GM12891 (cell line): ENCODE measurements around the gene CACNG4.

Source experiments
- DNase-seq: peaks from one replicate; pipeline ENCODE4 v3.0.0; 2011; ENCODE audit warnings: low spot score; ENCODE audit not compliant: insufficient read length
- FAIRE-seq: peaks from 2 replicates; lab custom pipeline; 2011; peaks lifted over from hg19 to GRCh38; lab: Jason Lieb, UNC
- PAX5 ChIP-seq: IDR thresholded peaks from 2 replicates; pipeline ENCODE4 v1.6.1; 2011; ENCODE audit warnings: low read length, moderate library complexity, mild to moderate bottlenecking; ENCODE audit not compliant: insufficient read depth, severe bottlenecking
- POLR2A ChIP-seq: IDR thresholded peaks from 2 replicates; pipeline ENCODE4 v1.6.1; 2011; ENCODE audit warnings: low read depth, low read length, control low read depth
- POLR2AphosphoS5 ChIP-seq: IDR thresholded peaks from 2 replicates; pipeline ENCODE4 v1.6.1; 2011; ENCODE audit warnings: low read depth, low read length, control low read depth
- POU2F2 ChIP-seq: IDR thresholded peaks from 2 replicates; pipeline ENCODE4 v1.6.1; 2011; ENCODE audit warnings: low read depth, mild to moderate bottlenecking, control low read depth, low read length, moderate library complexity
- SPI1 ChIP-seq: IDR thresholded peaks from 2 replicates; pipeline ENCODE4 v1.6.1; 2011; ENCODE audit warnings: low read depth, low read length, control low read depth
- TAF1 ChIP-seq: IDR thresholded peaks from 2 replicates; pipeline ENCODE4 v1.6.1; 2011; ENCODE audit warnings: low read depth, low read length, control low read depth

The CACNG4 gene

DNA sequence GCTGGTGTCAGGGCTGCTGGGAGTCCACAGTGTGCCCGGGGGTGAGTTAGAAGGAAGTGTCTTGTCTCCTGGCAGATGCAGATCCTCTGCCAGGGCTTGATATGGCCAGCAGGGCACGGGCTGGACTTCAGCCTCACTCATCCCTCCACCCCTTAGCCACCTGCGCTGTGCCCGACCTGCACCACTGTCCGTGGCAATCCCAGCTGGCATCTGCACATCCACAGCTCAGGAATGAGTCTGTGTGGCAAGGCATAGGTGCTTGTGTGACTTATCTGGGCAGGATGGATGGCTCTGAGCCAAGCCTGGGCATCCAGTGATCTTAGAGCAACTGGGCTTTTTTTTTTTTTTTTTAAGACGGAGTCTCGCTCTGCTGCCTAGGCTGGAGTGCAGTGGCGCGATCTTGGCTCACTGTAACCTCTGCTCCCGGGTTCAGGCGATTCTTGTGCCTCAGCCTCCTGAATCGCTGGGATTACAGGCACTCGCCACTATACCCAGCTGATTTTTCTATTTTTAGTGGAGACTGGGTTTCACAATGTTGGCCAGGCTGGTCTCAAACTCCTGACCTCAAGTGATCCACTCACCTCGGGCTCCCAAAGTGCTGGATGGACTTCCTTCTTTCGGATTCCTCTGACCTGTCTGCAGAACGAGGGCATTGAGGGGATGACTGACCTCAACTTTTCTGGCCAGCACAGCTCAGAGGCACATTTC is 57.4 kb downstream of the CACNG4 start:
- DNase-seq (no peak), FAIRE-seq (no peak)
- no peak for TF ChIP-seq PAX5
- TF ChIP-seq SPI1: no peak
- TF ChIP-seq TAF1: no peak
- TF ChIP-seq POLR2A: no peak
- TF ChIP-seq POLR2AphosphoS5: no peak
- TF ChIP-seq POU2F2: no peak

DNA sequence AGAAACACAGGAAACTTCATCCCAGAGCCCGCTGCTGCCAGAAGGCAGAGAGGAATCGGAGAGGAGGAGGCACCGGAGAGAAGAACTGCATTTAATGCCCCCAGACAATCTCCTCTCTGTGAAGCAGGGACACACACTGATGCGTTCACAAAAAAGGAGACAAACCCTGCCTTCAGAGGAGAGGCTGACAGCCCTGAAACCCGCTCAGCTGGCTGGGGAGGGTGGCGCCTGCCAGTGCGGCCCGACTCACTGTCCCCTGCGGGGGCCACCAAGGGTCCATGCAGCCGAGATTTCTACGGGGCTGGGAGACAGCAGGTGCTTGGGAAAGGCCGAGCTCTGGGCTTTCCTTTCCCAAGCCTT is 57.9 kb downstream of the CACNG4 start:
- FAIRE-seq: no peak
- no peak for DNase-seq
- TF ChIP-seq SPI1 (no peak), TAF1 (no peak), POLR2A (no peak), POU2F2 (no peak), PAX5 (no peak), POLR2AphosphoS5 (no peak)

GRCh38 chr17:67024736-67025135 is 60.2 kb downstream of the CACNG4 start:
- FAIRE-seq (no peak), DNase-seq (no peak)
- TF ChIP-seq PAX5: no peak
- TF ChIP-seq POLR2A: no peak
- TF ChIP-seq POU2F2: no peak
- TF ChIP-seq TAF1: no peak
- no peak for TF ChIP-seq SPI1
- TF ChIP-seq POLR2AphosphoS5: no peak

DNA sequence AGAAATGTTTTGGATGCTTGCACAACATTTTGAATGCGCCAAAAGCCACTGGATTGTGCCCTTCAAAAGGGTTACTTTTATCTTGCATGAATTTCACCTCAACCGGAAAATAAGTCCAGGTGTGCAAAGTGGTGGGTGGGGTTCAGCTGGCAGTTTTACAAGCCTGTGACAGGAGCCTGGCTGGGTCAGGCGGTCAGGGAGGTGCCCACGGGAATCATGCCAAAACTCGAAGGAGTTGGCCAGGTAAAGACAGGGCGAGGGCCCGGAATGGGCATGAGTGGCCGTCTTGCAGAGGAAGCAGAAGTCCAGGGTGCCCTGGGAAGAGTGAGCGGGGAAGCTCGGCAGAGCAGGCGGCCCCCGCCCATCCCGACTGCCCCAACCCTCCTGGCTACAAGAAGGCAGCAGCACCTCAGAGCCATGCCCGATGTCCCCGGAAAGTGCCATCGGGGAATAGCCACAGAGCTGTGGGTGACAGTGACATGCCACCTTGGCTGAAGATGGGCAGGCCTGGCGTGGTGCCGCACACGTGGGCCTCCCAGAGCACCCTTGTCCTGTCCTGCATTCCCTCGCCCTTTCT is 60.8 kb downstream of the CACNG4 start:
- FAIRE-seq: no peak
- TF ChIP-seq TAF1: no peak
- no peak for DNase-seq

DNA sequence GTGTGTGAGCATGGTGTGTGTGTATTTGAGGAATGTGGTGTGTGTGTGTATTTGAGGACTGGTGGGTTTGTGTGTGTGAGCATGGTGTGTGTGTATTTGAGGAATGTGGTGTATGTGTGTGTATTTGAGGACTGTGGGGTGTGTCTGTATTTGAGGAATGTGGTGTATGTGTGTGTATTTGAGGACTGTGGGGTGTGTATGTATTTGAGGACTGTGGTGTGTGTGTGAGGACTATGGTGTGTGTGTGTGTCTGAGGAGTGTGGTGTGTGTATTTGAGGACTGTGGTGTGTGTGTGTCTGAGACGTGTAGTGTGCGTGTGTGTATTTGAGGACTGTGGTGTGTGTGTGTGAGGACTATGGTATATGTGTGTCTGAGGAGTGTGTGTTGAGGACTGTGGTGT is 61.8 kb downstream of the CACNG4 start:
- TF ChIP-seq TAF1 (no peak), POU2F2 (no peak), SPI1 (no peak), POLR2A (no peak), POLR2AphosphoS5 (no peak), PAX5 (no peak)
- FAIRE-seq (peak; percentile 87), DNase-seq (no peak)

DNA sequence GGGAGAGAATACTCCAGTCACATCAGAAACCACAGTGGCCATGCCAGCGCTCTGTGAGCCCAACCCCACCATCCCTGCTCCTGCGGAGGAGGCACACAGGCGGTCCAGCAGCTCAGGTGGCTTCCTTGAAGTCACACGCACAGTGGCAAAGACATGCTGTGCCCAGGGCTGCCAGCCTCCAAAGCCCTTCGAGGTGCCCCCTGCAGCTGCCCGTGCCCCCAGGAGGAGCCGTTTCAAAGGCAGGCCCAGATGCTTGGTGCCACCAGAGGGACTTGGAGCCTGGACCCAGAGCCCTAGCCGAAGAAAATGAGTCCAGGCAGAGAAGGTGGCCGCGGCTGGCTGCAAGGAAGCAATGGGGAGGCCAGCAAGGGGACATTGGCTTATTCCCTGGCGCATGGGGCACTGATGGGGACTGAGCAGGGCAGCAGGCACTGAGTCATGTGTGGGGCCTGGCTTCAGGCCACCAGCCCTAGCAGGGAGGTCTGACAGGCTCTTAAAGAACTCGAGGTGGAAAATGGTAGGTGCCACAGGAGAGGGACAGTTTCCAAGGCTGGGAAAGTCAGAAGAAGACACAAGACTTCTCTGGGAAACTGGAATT is 62.6 kb downstream of the CACNG4 start:
- no peak for DNase-seq
- no peak for FAIRE-seq
- TF ChIP-seq POU2F2 (no peak), POLR2A (no peak), POLR2AphosphoS5 (no peak), SPI1 (no peak), TAF1 (no peak), PAX5 (no peak)

DNA sequence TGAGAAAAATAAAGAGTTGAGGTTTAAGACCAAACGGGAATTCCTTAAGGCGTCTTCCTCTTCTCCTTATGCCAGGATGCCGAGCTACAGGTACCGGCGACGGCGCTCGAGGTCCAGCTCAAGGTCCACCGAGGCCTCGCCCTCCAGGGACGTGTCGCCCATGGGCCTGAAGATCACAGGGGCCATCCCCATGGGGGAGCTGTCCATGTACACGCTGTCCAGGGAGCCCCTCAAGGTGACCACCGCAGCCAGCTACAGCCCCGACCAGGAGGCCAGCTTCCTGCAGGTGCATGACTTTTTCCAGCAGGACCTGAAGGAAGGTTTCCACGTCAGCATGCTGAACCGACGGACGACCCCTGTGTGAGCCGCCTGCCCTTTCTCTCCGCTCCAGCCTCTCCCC is 66.1 kb downstream of the CACNG4 start:
- DNase-seq (no peak), FAIRE-seq (no peak)
- TF ChIP-seq POLR2A: no peak
- TF ChIP-seq POU2F2: no peak
- TF ChIP-seq PAX5: no peak
- no peak for TF ChIP-seq TAF1
- no peak for TF ChIP-seq SPI1
- no peak for TF ChIP-seq POLR2AphosphoS5

GRCh38 chr17:67032382-67032781 is 67.9 kb downstream of the CACNG4 start:
- DNase-seq: no peak
- no peak for TF ChIP-seq PAX5
- TF ChIP-seq POLR2AphosphoS5: no peak
- no peak for TF ChIP-seq POU2F2
- no peak for TF ChIP-seq TAF1
- TF ChIP-seq POLR2A: no peak
- no peak for TF ChIP-seq SPI1
- no peak for FAIRE-seq

DNA sequence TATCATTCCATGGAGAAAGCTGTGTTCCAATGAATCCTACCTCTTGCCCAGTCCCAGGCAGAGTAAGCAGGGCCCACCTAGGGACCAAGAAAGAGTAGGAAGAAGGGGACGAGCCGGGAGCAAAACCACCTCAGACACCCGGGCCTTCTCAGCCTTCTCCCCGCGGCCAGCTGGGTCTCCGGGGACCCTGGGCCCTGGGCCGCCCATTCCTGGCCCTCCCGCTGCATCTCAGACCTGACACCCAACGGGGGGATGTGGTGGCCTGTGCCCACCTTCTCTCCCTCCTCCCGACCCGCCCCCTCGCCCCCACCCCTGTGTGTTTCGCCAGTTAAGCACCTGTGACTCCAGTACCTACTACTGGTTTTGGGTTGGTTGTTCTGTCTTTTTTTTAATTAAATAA is 68.5 kb downstream of the CACNG4 start:
- TF ChIP-seq POLR2A (no peak), TAF1 (no peak), POU2F2 (no peak), PAX5 (no peak), SPI1 (no peak), POLR2AphosphoS5 (no peak)
- DNase-seq (no peak), FAIRE-seq (no peak)
